Measurements from ENCODE around the gene SPOCK1. TPM values are rescaled to one million over a fixed set of nuclear protein-coding genes. Genes with fewer than 3 reads are reported as not detected.

The SPOCK1 gene
- total RNA-seq, 4 donors from 2014 or later, result 22.7 to 117 (median 41.8) TPM

- ATAC-seq (ENCODE audit: low FRiP score) (no peak), DNase-seq (ENCODE audit: low spot score) (no peak)
- TF ChIP-seq CTCF (IDR thresholded peaks at IDR 0.05), result no peak
These were observed 207.7 kb downstream of the SPOCK1 start for GRCh38 chr5:137291436-137291835.

- DNase-seq (ENCODE audit: low spot score), result no peak
- no peak for ATAC-seq (ENCODE audit: low FRiP score)
- TF ChIP-seq CTCF (IDR thresholded peaks at IDR 0.05), result no peak
These were observed 208.1 kb downstream of the SPOCK1 start for GRCh38 chr5:137291031-137291430.

- no peak for ATAC-seq (ENCODE audit: low FRiP score)
These were observed 208.8 kb downstream of the SPOCK1 start for GRCh38 chr5:137290373-137290772.

GRCh38 chr5:137289856-137290255, 209.3 kb downstream of the SPOCK1 start:
- DNase-seq (ENCODE audit: low spot score) (no peak), ATAC-seq (ENCODE audit: low FRiP score) (no peak)
- no peak for TF ChIP-seq CTCF (IDR thresholded peaks at IDR 0.05)

More at GRCh38 chr5:137290373-137290772, 208.8 kb downstream of the SPOCK1 start:
- no peak for TF ChIP-seq CTCF (IDR thresholded peaks at IDR 0.05)
- DNase-seq (ENCODE audit: low spot score), result no peak

- no peak for DNase-seq (ENCODE audit: low spot score)
- no peak for TF ChIP-seq CTCF (IDR thresholded peaks at IDR 0.05)
- ATAC-seq (ENCODE audit: low FRiP score), result no peak
These were observed 211.6 kb downstream of the SPOCK1 start for GRCh38 chr5:137287569-137287968.

GRCh38 chr5:137286025-137286610, 213.0 kb downstream of the SPOCK1 start:
- no peak for TF ChIP-seq CTCF (IDR thresholded peaks at IDR 0.05)
- DNase-seq (ENCODE audit: low spot score), result no peak
- no peak for ATAC-seq (ENCODE audit: low FRiP score)

- DNase-seq (ENCODE audit: low spot score) (no peak), ATAC-seq (ENCODE audit: low FRiP score) (no peak)
- TF ChIP-seq CTCF (IDR thresholded peaks at IDR 0.05), result no peak
These were observed 215.3 kb downstream of the SPOCK1 start for GRCh38 chr5:137283801-137284200.

Measured in omental fat pad (tissue), 4 donors.